Gastroesophageal sphincter (tissue), 3 donors: ENCODE results near the gene MUC5B.

Experiments used
- CTCF ChIP-seq, 4 experiments: fragments of 200-600 bp in 2 of 4; fragments of 450-650 bp in 2 of 4; sonication (generic) in 1 of 4; IDR thresholded peaks; one replicate each; pipeline ENCODE4 v1.5.1; 2017 to 2019; ENCODE audit warnings: antibody characterized with exemption in 4 of 4, mild to moderate bottlenecking in 2 of 4, moderate library complexity in 2 of 4
- POLR2A ChIP-seq, 2 donors: fragments of 450-650 bp; IDR thresholded peaks; one replicate each; pipeline ENCODE4 v1.6.1; 2017; ENCODE audit warnings: antibody characterized with exemption in 2 of 2, mild to moderate bottlenecking in 2 of 2, moderate library complexity in 1 of 2

- TF ChIP-seq CTCF (IDR thresholded peaks at IDR 0.05) (no peak), POLR2A (IDR thresholded peaks at IDR 0.05) (no peak)
Measured at GRCh38 chr11:1293619-1294015, 70.8 kb downstream of the MUC5B start.
